ENCODE data around the gene FAM13A. TPM values are rescaled to one million over a fixed set of nuclear protein-coding genes. Genes with fewer than 3 reads are reported as not detected.

FAM13A gene
- total and polyA plus RNA-seq, 8 donors, result 6.0 to 132 (median 45.7) TPM

- H3K4me3 ChIP-seq, result no peak overlapping the region
- DNase-seq, result peak in 1 of 2 donors; percentile 41
- peaks cover 0 to 6% (median 0%) of the 10 kb centered on the region in 4 donors for H3K36me3 ChIP-seq
- no peaks in the 10 kb centered on the region for H3K27me3 ChIP-seq
- intact Hi-C loops (cut with DNase I; ENCODE audit: low total_unique reads), result no loop called here
- peaks cover 4 to 25% (median 8%) of the 10 kb centered on the region in 4 donors for H3K4me1 ChIP-seq
- H3K9me3 ChIP-seq, result no peaks in the 10 kb centered on the region
- WGBS, 5 donors, result 28 to 42% (median 40%) methylated on average over 4 of the region's 4 CpGs
- TF ChIP-seq POLR2AphosphoS5 (IDR thresholded peaks at IDR 0.05) (no peak), CTCF (IDR thresholded peaks at IDR 0.05) (no peak), POLR2A (IDR thresholded peaks at IDR 0.05) (no peak), EP300 (IDR thresholded peaks at IDR 0.05) (no peak)
- H3K27ac ChIP-seq, result no peak overlapping the region
These were observed 210.7 kb downstream of the FAM13A start for GRCh38 chr4:88846206-88846790.

GRCh38 chr4:88843067-88843685, 213.8 kb downstream of the FAM13A start:
- WGBS, 5 donors, result 39 to 62% (median 48%) methylated on average over 8 of the region's 8 CpGs
- peak in 1 of 2 donors; percentile 83 for DNase-seq
- Histone ChIP-seq H3K9me3 (no peaks in the 10 kb centered on the region), H3K36me3 (no peaks in the 10 kb centered on the region), H3K4me1 (peaks cover 4 to 25% (median 8%) of the 10 kb centered on the region in 4 donors), H3K27ac (peak overlapping the region; percentile 54 to 96 (median 74)), H3K4me3 (no peak overlapping the region), H3K27me3 (no peaks in the 10 kb centered on the region)
- TF ChIP-seq POLR2A (IDR thresholded peaks at IDR 0.05) (no peak), POLR2AphosphoS5 (IDR thresholded peaks at IDR 0.05) (peak in 2 of 3 donors; percentile 26 to 73), CTCF (IDR thresholded peaks at IDR 0.05) (no peak), EP300 (IDR thresholded peaks at IDR 0.05) (no peak)
- intact Hi-C loops (cut with DNase I; ENCODE audit: low total_unique reads), result no loop called here

- DNase-seq, result no peak
- Histone ChIP-seq H3K27me3 (no peaks in the 10 kb centered on the region), H3K4me1 (peaks cover 4 to 21% (median 8%) of the 10 kb centered on the region in 4 donors), H3K4me3 (no peak overlapping the region), H3K9me3 (no peaks in the 10 kb centered on the region), H3K27ac (no peak overlapping the region), H3K36me3 (no peaks in the 10 kb centered on the region)
- no peak for TF ChIP-seq POLR2A (IDR thresholded peaks at IDR 0.05)
- intact Hi-C loops (cut with DNase I; ENCODE audit: low total_unique reads), result no loop called here
- 87 to 93% (median 92%) methylated on average over 4 of the region's 4 CpGs for WGBS, 5 donors
These were observed 215.3 kb downstream of the FAM13A start for GRCh38 chr4:88841635-88842034.

- no peak overlapping the region for H3K27ac ChIP-seq
- intact Hi-C loops (cut with DNase I; ENCODE audit: low total_unique reads), result no loop called here
- no peaks in the 10 kb centered on the region for H3K36me3 ChIP-seq
- no peak for DNase-seq
- no peak overlapping the region for H3K4me3 ChIP-seq
- TF ChIP-seq EP300 (IDR thresholded peaks at IDR 0.05), result no peak
- no peak for TF ChIP-seq CTCF (IDR thresholded peaks at IDR 0.05)
- no peaks in the 10 kb centered on the region for H3K4me1 ChIP-seq
- H3K27me3 ChIP-seq, result no peaks in the 10 kb centered on the region
- H3K9me3 ChIP-seq, result no peaks in the 10 kb centered on the region
These were observed 220.8 kb downstream of the FAM13A start for GRCh38 chr4:88836216-88836615.

- Histone ChIP-seq H3K4me1 (peaks cover 0 to 5% (median 0%) of the 10 kb centered on the region in 4 donors), H3K27me3 (no peaks in the 10 kb centered on the region), H3K4me3 (no peak overlapping the region), H3K27ac (no peak overlapping the region), H3K9me3 (no peaks in the 10 kb centered on the region), H3K36me3 (no peaks in the 10 kb centered on the region)
- no peak for DNase-seq
- intact Hi-C loops (cut with DNase I; ENCODE audit: low total_unique reads), result no loop called here
- 62 to 82% (median 72%) methylated on average over 4 of the region's 4 CpGs for WGBS, 5 donors
- TF ChIP-seq EP300 (IDR thresholded peaks at IDR 0.05), result no peak
- TF ChIP-seq POLR2AphosphoS5 (IDR thresholded peaks at IDR 0.05), result no peak
- no peak for TF ChIP-seq POLR2A (IDR thresholded peaks at IDR 0.05)
- no peak for TF ChIP-seq CTCF (IDR thresholded peaks at IDR 0.05)
These were observed 226.0 kb downstream of the FAM13A start for GRCh38 chr4:88831031-88831430.
